Tibial nerve (tissue), 3 donors: Measurements from ENCODE around the gene LEMD2.

Experiments
- POLR2A ChIP-seq, 2 donors: fragments of 450-650 bp; IDR thresholded peaks; one replicate each; pipeline ENCODE4 v1.6.1; 2017; ENCODE audit warnings: antibody characterized with exemption in 2 of 2, mild to moderate bottlenecking in 2 of 2, moderate library complexity in 2 of 2
- TF ChIP-seq, protein P1 (sequence below), 5 experiments: fragments of 200-600 bp in 3 of 5; fragments of 450-650 bp in 2 of 5; sonication (generic) in 3 of 5; IDR thresholded peaks; one replicate each; pipeline ENCODE4 v1.5.1; 2016 to 2019; ENCODE audit warnings: antibody characterized with exemption in 5 of 5, mild to moderate bottlenecking in 3 of 5, moderate library complexity in 2 of 5

DNA sequence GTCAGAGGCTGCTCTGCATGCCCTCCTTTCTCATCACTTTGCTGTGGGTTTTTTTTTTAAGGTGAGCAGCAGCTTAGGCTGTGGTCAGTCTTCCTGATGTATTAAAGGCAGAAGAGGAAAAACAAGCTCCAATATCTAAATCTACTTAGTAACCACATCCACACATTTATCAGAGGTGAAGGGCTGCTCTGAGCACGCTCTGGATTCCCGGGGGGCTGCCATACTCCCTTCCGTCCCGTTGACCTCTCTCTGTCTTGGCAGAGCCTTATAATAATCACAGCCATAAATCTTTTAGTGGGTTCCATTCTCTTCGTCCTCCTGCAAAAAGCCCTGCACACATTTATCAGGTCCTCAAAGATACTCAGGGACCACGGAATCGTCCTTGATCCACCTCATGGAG is 2.7 kb upstream of the LEMD2 start:
- TF ChIP-seq, protein P1, sequence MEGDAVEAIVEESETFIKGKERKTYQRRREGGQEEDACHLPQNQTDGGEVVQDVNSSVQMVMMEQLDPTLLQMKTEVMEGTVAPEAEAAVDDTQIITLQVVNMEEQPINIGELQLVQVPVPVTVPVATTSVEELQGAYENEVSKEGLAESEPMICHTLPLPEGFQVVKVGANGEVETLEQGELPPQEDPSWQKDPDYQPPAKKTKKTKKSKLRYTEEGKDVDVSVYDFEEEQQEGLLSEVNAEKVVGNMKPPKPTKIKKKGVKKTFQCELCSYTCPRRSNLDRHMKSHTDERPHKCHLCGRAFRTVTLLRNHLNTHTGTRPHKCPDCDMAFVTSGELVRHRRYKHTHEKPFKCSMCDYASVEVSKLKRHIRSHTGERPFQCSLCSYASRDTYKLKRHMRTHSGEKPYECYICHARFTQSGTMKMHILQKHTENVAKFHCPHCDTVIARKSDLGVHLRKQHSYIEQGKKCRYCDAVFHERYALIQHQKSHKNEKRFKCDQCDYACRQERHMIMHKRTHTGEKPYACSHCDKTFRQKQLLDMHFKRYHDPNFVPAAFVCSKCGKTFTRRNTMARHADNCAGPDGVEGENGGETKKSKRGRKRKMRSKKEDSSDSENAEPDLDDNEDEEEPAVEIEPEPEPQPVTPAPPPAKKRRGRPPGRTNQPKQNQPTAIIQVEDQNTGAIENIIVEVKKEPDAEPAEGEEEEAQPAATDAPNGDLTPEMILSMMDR (IDR thresholded peaks at IDR 0.05) = no peak
- no peak for TF ChIP-seq POLR2A (IDR thresholded peaks at IDR 0.05)
